ACHN (cell line): Measurements from ENCODE around the gene FECH.
"Not testable (repeated sequence)": the region's sequence is repeated elsewhere in the genome, so short reads cannot be mapped to it uniquely, and the experiment has no call there.

Experiments used
- DNase-seq: peaks from one replicate; pipeline ENCODE4 v3.0.0-alpha.2; 2015
- in situ Hi-C: cut with HindIII; loops from 2 replicates; pipeline ENCODE4 v1.10.0; 2017; ENCODE audit warnings: low sequenced_read_pairs, low pct_ligation_motif_present, low pct_unique_long_range_greater_than_20kb

Gene FECH

DNA sequence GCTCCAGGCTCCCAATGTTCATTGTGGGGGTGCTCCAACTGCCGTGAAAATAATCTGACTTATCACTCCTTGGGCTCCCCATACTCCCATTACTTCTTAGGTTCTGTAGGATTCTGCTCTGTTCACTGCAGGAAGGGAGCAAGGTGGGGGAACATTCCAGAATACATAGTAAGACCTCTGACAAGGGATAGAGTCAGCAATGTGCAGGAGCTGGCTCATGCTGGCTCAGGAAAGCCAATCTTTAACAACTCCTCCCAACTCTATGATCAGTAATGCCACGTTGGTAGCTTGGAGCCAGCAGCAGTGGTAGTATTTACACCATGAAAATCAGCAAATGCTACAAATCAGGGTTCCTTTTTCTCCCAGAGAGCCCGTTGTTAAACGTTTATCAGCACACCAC lies 44.4 kb downstream of the FECH start:
- in situ Hi-C loops = no loop called here
- DNase-seq = no peak

GRCh38 chr18:57539702-57540101 lies 46.8 kb downstream of the FECH start:
- no peak for DNase-seq
- in situ Hi-C loops = no loop called here

DNA sequence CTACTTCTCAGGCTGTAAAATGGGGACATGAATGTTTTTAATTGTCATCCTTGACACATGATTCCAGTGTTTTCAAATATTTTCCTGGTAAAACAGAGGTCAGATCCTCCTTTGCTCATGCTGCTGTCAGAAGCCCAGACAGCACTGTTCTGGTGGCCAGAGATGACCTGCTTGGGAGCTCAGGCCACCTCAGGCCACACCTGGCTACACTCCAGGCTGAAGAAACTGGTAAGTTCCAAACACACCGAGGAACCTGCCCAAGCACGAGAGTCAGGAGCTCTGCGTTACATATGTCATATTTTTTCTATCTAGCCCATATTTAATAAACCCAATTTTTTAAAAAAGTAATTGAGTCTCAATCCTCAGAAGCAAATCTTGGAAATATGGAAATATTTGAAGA lies 47.9 kb downstream of the FECH start:
- in situ Hi-C loops = no loop called here
- DNase-seq = no peak

DNA sequence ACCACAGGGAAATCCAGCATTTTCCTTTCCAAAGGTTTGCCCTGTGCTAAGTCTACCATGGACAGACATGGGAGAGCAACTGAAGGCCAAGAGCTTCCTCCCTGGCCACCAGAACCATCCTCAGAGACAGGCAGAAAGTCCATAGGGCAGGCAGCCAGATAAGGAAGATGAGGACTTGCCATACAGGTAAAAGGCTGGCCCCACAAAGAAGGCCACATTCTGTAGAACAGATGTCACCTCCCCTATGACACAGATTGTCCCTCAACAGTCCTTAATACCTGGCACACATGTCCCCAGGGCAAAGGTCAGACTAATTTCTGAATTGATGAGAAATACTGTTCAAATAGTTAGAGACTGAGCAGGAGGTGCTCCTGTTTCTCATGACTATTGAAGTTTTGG lies 52.0 kb downstream of the FECH start:
- no peak for DNase-seq
- in situ Hi-C loops = no loop called here

DNA sequence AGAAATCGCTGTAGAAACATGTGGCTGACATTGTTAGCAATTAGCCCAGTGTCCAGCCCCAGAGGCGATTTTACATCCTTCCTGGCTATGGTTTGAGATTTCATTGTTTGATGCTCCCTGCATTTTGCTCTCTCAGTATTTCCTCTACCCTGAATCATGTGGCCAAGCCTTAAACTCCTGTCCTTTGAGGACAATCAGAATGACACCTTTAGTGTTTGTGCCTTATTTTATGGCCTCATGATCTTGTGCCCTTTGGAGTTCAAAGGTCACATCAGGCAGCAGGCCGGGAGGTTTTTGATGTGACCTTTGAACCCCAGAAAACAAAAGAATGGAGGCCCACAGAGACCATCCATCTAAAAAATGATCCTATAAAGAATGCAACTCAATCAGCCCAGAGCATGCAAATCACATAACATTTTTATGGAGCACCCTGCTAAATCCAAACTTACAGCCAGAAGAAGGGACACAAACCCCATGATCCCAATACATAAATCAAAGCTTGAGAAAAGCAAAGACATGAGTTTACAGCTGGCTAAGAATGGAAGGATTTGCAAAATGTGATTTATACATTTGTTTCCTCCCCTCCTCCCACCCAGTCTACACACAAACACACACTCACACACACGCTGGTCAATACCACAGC lies 52.5 kb downstream of the FECH start:
- DNase-seq = no peak
- in situ Hi-C loops = no loop called here

DNA sequence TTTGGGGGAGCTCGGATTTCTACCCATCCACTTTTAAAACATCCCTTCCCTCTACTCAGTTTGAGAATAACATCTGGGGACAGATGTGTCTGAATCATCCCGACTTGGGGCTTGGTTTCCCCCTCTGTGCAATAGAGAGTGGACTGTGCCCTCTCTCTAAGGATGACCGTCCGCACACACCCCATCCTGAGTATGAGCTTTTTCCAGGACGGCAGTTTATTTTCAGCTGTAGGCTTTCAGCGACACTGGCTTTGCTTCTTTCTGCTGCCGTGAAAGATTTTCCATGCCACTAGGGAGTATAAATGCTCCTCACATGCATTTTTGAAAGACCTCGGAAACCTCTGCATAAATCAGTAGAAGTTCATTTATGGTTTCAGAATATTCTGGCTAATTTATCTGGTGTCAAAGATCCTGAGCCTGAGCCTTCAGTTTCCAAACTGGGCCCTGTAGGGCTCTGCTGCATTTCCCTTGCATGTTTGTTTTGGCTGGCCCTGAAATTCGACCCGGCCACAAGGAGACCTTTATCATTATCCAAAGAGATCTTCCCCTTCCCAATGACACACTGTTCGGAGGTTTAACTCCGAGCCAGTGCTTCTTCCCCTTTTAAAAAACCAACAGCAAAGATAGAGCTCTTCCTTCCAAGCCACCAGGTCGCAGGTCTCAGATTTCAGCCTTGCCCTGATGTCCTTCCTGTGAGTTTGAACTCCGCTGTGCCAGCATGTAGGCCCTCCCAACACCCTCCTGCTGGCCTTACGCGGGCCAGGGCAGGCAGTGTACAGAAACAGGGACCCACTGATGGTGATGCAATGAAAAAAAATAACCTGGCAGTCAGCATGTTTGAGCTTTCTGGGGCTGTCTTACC lies 53.3 kb downstream of the FECH start:
- in situ Hi-C loops = no loop called here
- DNase-seq = no peak

GRCh38 chr18:57529151-57529550 lies 57.4 kb downstream of the FECH start:
- no peak for DNase-seq

DNA sequence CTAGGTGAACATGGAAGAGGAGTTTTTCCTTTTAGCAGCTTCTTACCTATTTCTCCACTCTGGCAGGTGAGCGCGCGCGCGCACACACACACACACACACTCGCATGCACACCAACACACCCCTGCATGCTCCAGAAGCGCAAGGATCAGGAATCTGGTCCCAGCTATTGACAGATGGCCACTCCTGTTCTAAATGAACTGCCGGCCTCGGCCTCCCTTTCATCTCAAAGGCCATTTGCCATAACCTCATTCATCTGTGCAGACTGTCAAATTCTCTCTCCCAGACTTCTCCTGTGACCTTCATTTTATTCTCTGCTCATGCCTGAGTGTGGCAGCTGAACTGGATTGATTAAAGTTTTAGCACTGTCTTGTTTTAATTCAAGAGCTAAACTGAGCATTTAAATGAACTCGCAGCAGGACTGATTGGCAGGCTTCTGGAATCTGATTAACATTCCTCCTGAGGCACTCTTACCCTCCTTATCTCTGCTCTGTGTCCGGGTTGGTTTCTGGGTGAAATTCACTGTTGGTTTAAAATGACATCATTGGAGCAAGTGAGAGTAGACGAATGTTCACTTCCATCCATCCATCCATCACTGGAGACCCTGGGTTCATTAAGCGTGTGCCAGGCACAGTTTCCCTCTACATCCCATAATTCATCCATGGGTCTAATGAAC lies 58.8 kb downstream of the FECH start:
- DNase-seq = no peak
- in situ Hi-C loops = no loop called here

More at GRCh38 chr18:57529151-57529550, 57.4 kb downstream of the FECH start:
- in situ Hi-C loops = no loop called here

GRCh38 chr18:57523171-57523956 lies 63.1 kb downstream of the FECH start:
- no peak for DNase-seq
- in situ Hi-C loops = no loop called here

GRCh38 chr18:57522348-57522747 lies 64.2 kb downstream of the FECH start:
- in situ Hi-C loops, DNase-seq: not testable (repeated sequence)

DNA sequence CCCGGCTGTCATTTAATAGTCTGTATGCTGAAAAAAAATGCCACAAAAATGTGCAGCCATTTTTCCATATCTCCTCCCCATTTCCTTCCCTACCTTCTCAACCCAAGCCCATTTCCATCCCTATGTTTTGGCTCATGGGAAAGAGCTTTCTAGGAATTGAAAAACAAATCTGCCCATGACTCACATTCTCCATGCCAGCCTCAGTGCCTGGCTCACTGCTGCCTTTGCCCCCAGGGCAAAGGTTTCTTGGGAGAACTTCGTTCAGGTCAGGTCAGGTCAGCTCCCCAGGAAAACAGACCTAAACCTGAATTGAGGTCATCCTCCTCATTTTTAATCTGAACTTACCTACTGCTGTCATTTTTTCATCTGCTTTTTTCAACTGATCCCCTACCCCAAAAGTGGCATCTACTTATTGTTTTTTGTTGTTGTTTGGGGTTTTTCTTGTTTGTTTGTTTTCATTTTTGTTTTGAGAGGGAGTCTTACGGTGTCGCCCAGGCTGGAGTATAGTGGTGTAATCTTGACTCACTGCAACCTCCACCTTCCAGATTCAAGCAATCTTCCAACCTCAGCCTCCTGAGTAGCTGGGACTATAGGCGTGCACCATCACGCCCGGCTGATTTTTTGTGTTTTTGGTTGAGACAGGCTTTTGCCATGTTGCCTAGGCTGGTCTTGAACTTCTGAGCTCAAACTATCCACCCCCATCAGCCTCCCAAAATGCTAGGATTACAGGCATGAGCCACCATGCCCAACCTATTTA lies 66.7 kb downstream of the FECH start:
- no peak for DNase-seq
- in situ Hi-C loops = no loop called here

GRCh38 chr18:57518533-57518932 lies 68.0 kb downstream of the FECH start:
- in situ Hi-C loops = no loop called here
- DNase-seq = no peak

GRCh38 chr18:57516056-57516455 lies 70.4 kb downstream of the FECH start:
- in situ Hi-C loops = no loop called here
- no peak for DNase-seq

GRCh38 chr18:57505231-57505630 lies 81.3 kb downstream of the FECH start:
- in situ Hi-C loops = no loop called here
- DNase-seq = no peak

DNA sequence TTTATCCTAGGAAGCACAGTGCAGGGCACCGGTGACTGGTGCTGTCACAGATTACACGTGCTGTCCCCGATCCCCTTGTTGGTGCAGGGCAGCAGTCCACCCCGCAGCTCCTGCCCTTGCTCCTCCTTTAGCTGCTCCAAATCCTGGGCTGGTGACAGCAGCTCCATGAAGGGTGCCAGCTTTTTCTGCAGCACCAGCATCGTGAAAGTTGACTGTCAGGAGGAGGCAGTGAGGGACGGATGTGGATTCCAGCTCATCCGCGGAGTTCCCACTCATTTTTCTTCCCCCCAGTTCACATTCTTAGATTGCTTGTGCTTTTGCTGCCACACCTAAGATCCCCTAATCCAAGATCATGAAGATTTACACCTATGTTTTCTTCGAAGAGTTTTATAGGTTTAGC lies 83.9 kb downstream of the FECH start:
- in situ Hi-C loops = no loop called here
- no peak for DNase-seq

DNA sequence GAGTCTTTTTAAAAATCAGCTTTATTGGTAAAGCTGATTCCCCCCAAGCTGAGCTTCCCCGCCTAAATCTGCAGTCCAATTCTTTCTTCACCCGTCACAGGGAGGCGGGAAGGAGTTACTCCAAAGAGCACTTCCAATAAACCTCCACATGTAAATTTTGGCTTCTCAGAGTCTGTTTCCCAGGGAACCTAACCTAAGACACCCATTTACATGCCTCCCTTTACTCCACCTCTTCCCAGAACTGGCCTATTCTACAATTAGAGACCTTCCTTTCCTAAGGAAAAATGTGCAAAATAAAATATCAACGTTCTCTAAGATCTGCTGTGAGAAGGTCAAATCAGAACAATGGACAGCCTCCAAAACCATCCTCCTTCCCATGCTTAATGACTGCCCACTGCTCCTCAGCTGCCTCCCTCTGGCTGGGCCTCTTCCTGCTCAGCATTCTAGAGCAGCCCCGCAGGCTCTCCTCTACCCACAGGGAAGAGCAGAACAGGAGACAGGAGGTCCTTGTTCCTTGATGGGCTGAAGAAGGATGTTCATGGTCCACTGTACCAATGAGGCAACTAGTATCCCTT lies 87.7 kb downstream of the FECH start:
- in situ Hi-C loops = no loop called here
- no peak for DNase-seq
